OCI-LY3 (cell line): ENCODE measurements around the gene MED13L.
"Not testable (repeated sequence)": the region's sequence is repeated elsewhere in the genome, so short reads cannot be mapped to it uniquely, and the experiment has no call there.

Experiments used
- EZH2phosphoT487 ChIP-seq: fragments of 200-600 bp; shearing (Covaris generic); IDR thresholded peaks from 2 replicates; pipeline ENCODE4 v1.6.1; 2018; ENCODE audit warnings: antibody characterized with exemption, mixed run types, low read depth
- TF ChIP-seq, protein P1 (sequence below): fragments of 200-600, 300-600 bp; sonication (generic); IDR thresholded peaks from 2 replicates; pipeline ENCODE4 v1.5.1; 2014; ENCODE audit warnings: antibody characterized with exemption, low read length, low read depth

DNA sequence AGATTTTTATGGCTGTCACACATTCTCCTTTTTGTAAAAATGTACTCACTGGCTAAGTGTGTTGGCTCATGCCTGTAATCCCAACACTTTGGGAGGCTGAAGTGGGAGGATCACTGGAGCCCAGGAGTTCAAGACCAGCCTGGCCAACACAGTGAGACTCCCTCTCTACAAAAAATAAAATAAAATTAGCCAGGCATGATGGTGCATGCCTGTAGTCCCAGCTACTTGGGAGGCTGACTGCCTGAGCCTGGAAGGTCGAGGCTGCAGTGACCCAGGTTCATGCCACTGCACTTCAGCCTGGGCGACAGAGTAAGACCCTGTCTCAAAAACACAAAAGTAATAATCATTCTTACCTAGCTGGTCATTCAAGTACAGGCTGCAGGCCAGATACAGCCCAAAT, 300.7 kb downstream of the MED13L start:
- TF ChIP-seq, protein P1, sequence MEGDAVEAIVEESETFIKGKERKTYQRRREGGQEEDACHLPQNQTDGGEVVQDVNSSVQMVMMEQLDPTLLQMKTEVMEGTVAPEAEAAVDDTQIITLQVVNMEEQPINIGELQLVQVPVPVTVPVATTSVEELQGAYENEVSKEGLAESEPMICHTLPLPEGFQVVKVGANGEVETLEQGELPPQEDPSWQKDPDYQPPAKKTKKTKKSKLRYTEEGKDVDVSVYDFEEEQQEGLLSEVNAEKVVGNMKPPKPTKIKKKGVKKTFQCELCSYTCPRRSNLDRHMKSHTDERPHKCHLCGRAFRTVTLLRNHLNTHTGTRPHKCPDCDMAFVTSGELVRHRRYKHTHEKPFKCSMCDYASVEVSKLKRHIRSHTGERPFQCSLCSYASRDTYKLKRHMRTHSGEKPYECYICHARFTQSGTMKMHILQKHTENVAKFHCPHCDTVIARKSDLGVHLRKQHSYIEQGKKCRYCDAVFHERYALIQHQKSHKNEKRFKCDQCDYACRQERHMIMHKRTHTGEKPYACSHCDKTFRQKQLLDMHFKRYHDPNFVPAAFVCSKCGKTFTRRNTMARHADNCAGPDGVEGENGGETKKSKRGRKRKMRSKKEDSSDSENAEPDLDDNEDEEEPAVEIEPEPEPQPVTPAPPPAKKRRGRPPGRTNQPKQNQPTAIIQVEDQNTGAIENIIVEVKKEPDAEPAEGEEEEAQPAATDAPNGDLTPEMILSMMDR = not testable (repeated sequence)
- not testable (repeated sequence) for TF ChIP-seq EZH2phosphoT487
